Brain pericyte (primary cell): ENCODE results near the gene MAPKAP1.
"Not testable (repeated sequence)": the region's sequence is repeated elsewhere in the genome, so short reads cannot be mapped to it uniquely, and the experiment has no call there.

ENCODE experiments used
- DNase-seq: peaks from one replicate; pipeline ENCODE4 v3.0.0-alpha.2; 2012; ENCODE audit warnings: low read depth, low spot score

The MAPKAP1 gene

DNA sequence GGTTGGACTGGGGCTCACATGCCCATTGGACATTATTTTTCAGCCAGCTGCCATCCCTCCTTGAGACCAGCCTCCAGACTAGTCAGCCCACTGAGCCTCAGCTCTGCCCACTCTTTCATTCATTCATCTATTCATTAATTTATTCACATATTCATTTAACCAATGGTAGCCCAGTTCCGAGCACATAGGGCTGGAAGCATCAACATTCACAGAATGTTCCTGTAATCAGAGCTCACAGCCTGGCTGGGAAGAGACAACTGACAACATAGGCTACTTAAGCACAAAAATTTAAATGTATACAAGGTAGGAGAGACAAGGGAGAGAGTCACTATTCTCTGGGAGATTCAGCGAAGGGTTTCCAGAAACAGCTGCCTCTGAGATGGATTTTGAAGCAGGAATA is 23.2 kb upstream of the MAPKAP1 start:
- no peak for DNase-seq

DNA sequence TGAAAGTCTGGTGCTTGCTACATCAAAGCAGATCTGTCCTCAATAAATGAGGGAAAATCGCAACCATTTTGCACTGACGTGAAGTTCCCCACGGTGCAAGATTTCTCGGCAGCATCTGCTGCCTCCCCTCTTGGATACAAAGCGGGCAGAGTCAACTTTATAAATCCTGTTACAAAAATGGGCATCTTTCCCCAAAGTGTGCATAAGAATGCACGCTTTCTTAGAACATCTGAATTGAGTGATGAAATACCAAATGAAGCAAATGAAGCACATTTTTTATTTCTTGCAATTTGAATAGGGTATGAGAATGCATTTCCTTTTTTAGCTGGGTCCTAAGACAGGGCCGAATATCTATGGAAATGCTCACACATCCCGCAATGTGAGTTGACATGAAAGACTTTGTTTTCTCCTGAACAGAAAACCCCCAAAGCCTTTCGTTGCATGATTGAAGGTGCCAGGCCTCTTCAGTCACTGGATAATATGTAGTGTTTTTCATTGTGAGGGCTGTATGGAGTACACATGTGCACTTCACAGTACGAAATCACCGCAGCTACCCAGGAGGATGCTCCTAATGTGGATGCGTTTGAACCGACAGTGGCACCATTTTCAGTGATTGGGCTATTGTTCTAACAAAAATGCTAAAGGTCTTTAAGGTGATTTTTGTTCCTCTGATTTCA is 19.6 kb upstream of the MAPKAP1 start:
- no peak for DNase-seq

DNA sequence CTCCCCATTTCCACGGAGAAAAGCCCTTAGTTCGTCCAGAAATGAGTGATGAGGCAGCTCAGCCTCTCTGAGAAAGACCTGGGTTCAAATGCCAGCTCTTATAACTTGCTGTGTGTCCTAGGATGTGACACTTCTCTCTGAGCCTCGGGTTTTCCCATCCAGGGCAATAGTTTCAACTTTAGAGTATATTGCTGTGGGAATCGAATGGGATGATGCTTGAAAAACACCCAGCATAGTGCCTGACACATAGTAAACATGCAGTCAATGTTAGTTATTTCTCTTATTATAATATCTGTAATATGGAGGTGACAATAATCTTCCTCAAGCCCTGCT is 430 bp upstream of the MAPKAP1 start:
- no peak for DNase-seq

DNA sequence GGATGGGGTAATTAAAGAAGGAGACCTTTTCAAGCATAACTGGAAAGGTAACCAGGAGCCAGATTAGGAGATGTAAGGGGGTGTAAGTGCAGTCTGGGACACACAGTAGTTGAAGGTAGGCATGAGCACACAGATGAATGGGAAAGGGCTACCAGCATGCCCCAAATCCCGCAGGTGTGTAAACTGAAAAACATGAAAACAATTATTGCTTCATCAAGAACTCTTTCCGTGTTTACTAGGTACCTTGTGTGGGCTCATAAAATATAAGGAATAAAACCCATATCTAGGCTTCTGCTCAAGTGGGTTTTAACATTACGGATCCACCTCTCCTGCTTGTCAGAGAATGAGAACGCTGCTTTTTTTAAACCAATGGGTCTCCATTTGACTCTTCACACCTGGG is 1.1 kb downstream of the MAPKAP1 start:
- no peak for DNase-seq

DNA sequence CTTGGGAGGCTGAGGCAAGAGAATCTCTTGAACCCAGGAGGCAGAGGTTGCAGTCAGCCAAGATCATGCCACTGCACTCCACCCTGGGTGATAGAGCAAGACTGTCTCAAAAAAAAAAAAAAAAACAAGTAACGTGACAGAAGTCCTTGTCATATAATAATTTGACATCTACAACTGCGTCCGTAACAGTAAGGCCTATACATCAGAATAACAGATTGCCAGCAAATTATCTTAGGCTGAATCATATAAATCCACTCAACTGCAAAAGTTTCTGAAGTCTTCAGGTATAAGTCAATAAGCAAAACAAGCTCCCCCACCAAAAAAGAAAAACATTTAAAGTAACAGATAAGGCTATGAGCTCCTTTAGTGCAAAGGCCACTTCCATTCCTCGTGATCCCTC is 3.3 kb downstream of the MAPKAP1 start:
- DNase-seq, result no peak

DNA sequence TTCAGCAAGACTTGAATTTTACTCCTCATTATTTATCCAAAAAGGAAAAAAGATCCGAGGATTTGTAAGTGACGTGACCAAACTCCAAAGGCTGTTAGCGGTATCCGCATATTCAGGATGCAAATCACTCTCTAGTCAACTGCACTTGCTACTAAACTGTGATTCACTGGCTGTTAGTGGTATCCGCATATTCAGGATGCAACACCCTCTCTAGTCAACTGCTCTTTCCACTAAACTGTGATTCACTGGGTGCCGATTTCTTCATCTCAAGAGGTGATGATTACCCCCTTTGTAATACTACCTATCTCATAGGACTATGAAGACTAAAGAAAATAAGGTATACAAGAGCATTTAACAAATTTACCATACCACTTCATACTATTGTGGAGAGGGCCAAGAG is 5.7 kb downstream of the MAPKAP1 start:
- no peak for DNase-seq

DNA sequence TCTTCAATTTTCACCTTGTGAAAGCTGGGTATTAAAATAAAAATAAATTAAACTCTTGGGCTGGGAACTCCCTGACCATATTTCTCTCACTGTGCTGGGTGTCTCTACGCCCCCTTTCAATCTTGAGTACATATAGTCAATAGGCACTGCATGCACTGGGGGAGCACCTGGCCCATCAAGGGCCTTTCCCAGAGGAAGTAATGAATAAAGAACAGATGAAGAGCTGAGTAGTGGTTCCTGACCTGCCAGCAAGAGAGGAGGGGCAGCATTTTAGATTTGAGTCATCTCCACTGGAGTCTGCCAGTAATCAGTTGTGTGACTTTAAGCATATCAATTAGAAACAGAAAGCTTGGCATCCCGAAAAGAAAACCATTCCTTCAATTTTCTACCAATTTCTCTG is 6.2 kb downstream of the MAPKAP1 start:
- no peak for DNase-seq

DNA sequence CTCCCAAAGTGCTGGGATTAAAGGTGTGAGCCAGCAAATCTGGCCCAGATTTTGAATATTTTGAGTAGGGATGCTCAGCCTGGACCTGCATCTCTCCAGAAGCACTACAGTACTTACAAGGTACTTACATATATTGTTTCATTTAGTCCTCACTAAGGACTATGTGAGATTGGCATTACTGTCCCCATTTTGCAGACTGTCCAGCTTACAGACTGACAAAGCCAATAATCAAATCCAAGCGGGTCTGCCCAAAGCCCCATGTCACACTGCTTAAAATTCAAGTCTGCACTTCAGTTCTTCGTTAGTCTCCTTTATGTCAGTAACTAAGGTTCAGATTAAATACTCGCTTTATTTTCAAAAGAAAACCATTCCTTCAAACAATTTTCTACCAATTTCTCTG is 7.1 kb downstream of the MAPKAP1 start:
- no peak for DNase-seq

DNA sequence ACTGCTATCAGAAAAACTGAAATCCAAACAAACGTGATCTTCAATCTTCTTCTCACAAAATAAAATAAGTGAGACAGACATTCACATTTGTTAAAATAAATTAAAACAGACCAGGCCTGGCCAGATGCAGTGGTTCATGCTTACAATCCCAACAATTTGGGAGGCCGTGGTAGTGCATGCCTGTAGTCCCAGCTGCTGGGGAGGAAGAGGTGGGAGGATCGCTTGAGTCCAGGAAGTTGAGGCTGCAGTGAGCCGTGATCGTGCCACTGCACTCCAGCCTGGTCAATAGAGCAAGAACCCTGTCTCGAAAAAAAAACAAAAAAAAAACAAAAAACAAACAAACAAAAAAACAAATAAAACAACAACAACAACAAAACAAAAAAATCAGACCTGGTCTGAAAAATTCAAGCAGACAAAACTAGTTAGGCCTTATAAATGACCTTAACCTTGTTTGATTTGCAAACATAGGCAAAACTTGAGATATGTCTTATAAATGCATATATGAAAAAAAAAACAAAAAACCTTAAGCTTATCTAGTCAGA is 10.8 kb downstream of the MAPKAP1 start:
- DNase-seq, result no peak

DNA sequence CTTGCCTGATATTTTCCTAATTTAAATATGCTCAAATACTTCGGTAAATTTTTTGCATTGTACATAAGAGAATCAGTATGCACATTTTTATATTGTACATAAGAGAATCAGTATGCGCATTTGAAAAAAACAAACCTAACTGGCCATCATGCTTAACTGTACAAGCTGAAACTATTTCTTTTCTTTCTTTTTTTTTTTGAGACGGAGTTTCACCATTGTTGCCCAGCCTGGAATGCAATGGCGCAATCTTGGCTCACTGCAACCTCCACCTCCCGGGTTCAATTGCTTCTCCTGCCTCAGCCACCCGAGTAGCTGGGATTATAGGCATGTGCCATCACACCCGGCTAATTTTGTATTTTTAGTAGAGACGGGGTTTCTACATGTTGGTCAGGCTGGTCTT is 11.5 kb downstream of the MAPKAP1 start:
- not testable (repeated sequence) for DNase-seq

DNA sequence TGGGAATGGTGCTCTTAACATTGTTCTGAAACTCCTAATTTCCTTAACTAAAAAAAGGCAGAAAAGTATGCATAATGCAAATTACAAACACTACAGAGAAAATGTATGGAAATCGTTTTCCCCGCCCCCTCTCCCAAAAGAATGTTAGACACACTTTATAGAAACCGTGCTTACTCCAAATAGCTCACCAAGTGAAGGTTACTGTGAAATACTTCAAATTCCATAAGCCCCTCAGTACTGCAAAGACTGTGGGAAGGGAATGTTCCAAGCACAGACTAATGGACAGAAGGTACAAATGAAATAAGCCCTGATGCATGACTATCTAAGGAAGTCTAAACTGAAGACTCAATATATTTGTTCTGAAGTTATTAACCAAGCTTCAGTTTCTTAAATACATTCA is 12.5 kb downstream of the MAPKAP1 start:
- DNase-seq, result no peak

DNA sequence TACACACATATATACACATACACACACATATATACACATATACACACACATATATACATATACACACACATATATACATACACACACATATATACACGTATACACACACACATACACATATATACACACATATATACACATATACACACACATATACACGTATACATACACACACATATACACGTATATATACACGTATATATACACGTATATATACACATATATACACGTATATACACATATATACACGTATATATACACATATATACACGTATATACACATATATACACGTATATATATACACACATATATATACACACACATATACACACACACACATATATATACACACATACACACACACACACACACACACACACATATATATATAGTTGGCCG is 13.5 kb downstream of the MAPKAP1 start:
- DNase-seq, result not testable (repeated sequence)

DNA sequence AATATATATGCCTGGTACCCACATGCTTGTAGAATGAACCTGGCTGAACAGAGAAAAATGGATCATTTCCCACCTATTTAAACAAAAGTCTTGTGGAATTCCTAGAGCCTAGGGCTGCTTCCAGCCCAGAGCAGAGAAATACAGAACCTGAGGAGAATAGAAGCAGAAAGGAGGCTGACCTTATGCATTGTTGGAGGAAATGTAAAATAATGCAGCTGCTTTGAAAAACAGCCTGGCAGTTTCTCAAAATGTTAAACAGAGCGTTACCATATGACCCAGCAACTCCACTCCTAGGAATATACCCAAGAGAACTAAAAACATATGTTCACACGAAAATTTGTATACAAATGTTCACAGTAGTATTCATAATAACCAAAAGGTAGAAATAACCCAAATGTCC is 15.1 kb downstream of the MAPKAP1 start:
- DNase-seq, result no peak

DNA sequence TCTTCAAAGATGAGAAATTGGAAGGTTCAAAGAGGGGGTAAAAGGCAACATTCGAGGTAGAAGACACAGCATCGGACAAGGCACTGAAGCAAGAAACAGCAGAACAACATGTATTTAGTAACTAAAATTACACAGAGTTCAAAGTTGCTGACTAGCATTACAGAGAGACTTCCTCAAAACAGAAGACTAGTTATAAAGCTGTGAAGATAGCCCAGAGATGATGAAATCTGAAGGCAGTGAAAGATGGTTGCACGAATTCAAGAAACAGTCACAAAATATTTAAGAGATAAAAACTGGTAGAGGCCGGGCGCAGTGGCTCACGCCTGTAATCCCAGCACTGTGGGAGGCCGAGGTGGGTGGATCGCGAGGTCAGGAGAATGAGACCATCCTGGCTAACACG is 16.3 kb downstream of the MAPKAP1 start:
- no peak for DNase-seq

DNA sequence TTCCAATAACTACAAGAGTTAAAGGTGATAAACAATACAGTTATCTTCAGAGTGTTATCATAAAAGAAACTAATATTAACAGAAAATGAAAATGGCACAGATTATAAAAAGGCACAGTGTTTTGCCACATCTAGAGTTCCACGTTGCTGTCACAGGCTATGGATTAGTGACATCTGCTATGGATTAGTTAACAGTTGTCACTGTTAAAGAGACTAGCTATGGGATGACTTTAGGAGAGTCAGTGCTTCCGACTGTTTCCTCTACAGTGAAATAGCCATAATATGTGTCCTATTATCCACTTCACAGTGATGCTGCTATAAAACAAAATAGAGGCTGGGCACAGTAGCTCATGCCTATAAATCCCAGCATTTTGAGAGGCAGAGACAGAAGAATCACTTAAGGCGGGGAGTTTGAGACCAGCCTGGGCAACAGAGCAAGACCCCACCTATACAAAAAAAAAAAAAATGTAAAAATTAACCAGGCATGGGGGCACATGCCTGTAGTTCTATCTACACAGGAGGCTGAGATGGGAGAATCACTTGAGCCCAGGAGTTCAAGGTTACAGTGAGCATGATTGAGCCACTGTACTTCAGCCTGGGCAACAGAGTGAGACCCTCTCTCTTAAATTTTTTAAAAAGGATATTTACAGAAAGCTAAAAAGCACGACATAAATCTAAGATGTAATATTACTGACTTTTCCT is 19.7 kb downstream of the MAPKAP1 start:
- no peak for DNase-seq

DNA sequence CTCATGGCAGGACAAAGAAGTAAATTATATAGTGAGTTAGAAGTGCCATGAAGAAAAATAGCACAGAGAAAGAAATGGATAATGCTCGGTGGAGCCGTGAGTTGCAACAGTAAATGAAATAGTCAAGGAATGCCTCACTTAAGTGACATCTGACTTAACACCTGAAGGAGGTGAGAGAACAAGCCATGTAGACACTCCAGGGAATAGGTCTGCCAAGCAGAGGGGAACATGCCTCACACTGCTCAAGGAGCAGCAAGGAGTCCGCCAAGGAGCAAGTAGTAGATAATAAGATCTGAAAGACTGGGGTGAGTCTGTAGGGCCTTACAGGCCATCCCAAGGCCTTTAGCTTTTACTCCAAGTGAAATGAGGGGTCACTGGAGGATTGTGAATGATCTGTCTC is 21.8 kb downstream of the MAPKAP1 start:
- no peak for DNase-seq

DNA sequence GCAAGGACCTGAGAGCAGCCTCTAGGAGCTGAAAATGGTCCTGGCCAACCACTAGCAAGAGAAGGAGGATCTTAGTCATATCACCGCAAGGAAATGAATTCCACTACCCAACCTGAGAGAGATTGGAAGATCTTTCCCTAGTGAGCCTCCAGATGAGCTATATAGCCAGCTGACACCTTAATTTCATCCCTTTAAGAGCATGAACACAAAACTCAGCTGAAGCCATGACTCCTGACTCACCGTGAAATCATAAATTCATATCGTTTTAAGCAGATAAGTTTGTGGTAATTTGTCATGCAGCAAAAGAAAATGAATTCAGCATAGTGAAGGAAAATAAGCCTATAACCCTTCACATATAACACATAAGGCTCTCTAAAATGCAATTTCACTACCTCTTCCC is 23.5 kb downstream of the MAPKAP1 start:
- no peak for DNase-seq

DNA sequence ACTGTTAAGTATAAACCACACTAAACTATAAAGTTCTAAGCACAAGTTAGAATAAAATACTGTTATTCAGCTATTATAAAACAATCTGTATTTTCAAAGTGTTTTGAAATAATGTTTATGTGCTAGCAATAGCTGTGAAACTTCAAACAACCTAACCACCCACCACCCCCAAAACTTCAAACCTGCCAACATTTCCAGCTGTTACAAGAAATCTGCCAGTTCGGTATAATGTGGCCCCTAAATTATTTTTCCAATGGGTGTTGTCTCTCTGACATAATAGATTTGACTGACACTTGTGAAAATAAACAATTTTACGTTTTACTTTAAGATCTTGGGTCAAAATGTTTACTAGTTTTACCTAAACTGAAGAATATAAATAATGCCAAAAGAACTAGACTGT is 24.7 kb downstream of the MAPKAP1 start:
- no peak for DNase-seq

DNA sequence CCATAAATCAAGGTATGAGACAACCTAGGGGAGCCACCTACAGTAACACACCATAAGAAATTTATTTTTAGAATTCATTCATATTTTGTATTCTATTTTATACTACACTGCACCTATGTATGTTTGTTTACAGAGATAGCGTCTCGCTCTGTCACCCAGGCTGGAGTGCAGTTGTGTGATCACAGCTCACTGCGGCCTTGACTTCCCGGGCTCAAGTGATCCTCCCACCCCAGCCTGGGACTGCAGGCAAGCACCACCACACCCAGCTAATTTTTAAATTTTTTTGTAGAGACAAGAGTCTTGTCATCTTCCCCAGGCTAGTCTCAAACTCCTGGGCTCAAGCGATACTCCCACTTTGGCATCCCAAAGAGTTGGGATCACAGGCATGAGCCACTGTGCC is 25.4 kb downstream of the MAPKAP1 start:
- DNase-seq, result no peak

DNA sequence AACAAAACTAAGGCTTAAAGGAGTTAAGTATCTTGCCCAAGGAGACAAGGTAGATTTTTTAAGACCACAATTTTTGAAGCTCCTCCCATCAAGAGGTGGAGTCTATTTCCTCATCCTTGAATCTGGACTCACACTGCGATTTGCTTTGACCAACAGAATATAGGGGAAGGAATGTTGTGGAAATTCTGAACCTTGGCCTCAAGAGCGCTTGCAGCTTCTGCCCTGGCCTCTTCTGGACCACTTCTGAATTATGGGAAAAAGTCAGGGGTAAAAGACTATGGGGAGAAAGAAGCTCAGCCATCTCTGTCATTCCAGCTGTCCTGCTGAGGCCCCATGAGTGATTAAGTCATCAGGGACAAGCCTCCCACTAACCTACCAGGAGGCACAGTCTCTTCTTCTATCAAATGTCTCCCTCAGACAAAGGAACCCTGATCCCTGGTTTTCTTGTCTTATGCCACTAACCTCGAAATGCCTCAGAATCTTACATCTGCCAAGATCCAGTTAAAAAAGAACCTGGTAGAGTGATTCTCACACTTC is 25.9 kb downstream of the MAPKAP1 start:
- DNase-seq, result no peak

DNA sequence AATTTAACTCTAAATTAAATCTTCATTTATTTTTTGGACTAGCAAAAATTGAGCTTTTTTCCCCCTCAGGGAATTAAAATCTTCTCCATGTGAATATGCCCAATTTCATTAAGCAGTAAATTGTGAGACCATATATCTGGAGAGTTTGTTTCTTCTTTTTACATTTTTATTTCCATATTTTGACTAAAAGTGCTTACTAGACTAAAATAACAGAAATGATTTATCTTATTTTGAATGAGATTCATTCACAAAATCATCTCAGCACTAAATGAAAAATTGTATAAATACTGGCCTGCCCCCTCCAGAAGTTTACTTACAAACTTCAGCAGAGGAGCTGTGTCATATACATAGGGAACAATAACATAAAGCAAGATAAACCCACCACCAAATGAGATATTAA is 26.6 kb downstream of the MAPKAP1 start:
- DNase-seq, result no peak

DNA sequence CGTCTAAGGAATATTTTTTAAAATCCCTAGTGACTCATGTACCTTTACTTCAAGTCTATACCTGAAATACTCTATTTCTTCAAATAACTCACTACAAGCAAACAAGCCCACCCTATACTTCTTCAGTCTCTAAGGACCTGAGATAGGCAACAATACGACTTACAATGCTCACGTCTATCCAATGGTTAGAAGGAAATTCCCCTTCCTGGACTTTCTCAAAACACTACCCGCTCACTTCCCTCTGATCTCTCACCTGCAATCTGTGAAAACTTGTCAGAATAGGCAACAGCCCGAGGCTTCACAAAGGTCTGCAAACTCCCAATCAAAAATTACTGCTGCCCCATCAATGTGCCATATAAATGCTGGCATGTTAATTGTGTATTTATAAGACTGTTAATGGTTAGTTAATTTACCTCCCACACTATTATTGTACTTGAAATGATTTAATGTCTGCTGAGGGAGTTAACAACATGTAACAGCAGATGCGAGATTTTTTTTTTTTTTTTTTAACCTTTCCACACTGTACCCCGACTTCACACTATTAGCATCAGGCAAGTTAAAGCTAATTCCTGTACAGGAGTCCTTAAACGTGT is 27.3 kb downstream of the MAPKAP1 start:
- no peak for DNase-seq
